Lower leg skin (tissue), 4 donors: ENCODE results near the gene DNAL4. TPM values are rescaled to one million over a fixed set of nuclear protein-coding genes. Genes with fewer than 3 reads are reported as not detected.

Experiments
- DNase-seq, 2 donors: peaks; one replicate each; pipeline ENCODE4 v3.0.0-alpha.2; 2019; ENCODE audit warnings: low spot score in 2 of 2
- H3K4me3 ChIP-seq: fragments of 200-600 bp; sonication (generic); 2 replicates; pipeline ENCODE4 v1.5.1; 2017; ENCODE audit warnings: mild to moderate bottlenecking, low read depth; ENCODE audit not compliant: poor library complexity, severe bottlenecking
- CTCF ChIP-seq, 3 donors: fragments of 450-650 bp; IDR thresholded peaks; one replicate each; pipeline ENCODE4 v1.5.1; 2016; ENCODE audit warnings: antibody characterized with exemption in 3 of 3, mild to moderate bottlenecking in 3 of 3, moderate library complexity in 2 of 3
- POLR2A ChIP-seq, 2 donors: fragments of 450-650 bp; IDR thresholded peaks; one replicate each; pipeline ENCODE4 v1.6.1; 2016 to 2017; ENCODE audit warnings: antibody characterized with exemption in 2 of 2, mild to moderate bottlenecking in 1 of 2, moderate library complexity in 1 of 2
- WGBS, 2 donors: methylation state at CpG; one replicate each; pipeline ENCODE4 v1.1.5; 2018; 5-methylcytosine and 5-hydroxymethylcytosine counted together
- intact Hi-C: fragments of 100-400 bp; cut with DNase I; formaldehyde crosslinking; loops from one replicate; pipeline ENCODE4 v1.15.0; 2023; ENCODE audit warnings: low total_unique reads
- total RNA-seq, 4 donors: library from RNA; depleted of rRNA; stranded (reverse); fragments of >200 nt; gene quantifications; one replicate each; pipeline ENCODE4 v1.1.0, GENCODE V29; 2016

The DNAL4 gene
- total RNA-seq, 4 donors from 2014 or later = 15.3 to 24.2 (median 23.7) TPM

- no peak overlapping the region for H3K4me3 ChIP-seq
- intact Hi-C loops = loop anchor here (10.0 kb wide), 2 partner anchors 102 to 212 kb away; no protein-coding TSS in a partner anchor
- no peak for DNase-seq
- no peak for TF ChIP-seq POLR2A (IDR thresholded peaks at IDR 0.05)
- no peak for TF ChIP-seq CTCF (IDR thresholded peaks at IDR 0.05)
- WGBS, 2 donors = 75 to 79% methylated on average over 11 of the region's 11 CpGs
Measured at GRCh38 chr22:38762551-38762983, 31.4 kb downstream of the DNAL4 start.

GRCh38 chr22:38761202-38762162 lies 32.5 kb downstream of the DNAL4 start:
- DNase-seq = no peak
- no peak overlapping the region for H3K4me3 ChIP-seq
- WGBS, 2 donors = 82 to 85% methylated on average over 11 to 12 of the region's 20 CpGs
- intact Hi-C loops = loop anchor here (10.0 kb wide), 2 partner anchors 103 to 213 kb away; no protein-coding TSS in a partner anchor
- TF ChIP-seq POLR2A (IDR thresholded peaks at IDR 0.05) (no peak), CTCF (IDR thresholded peaks at IDR 0.05) (no peak)

GRCh38 chr22:38760477-38761201 lies 33.3 kb downstream of the DNAL4 start:
- no peak for DNase-seq
- no peak overlapping the region for H3K4me3 ChIP-seq
- no peak for TF ChIP-seq CTCF (IDR thresholded peaks at IDR 0.05)
- TF ChIP-seq POLR2A (IDR thresholded peaks at IDR 0.05) = no peak
- intact Hi-C loops = loop anchor here (10.0 kb wide), 2 partner anchors 104 to 214 kb away; no protein-coding TSS in a partner anchor
- 82 to 87% methylated on average over 12 of the region's 12 CpGs for WGBS, 2 donors

GRCh38 chr22:38759005-38759404 lies 34.9 kb downstream of the DNAL4 start:
- WGBS, 2 donors = 80 to 87% methylated on average over 7 of the region's 7 CpGs
- intact Hi-C loops = no loop called here
- no peak overlapping the region for H3K4me3 ChIP-seq
- DNase-seq = no peak
- TF ChIP-seq CTCF (IDR thresholded peaks at IDR 0.05) (no peak), POLR2A (IDR thresholded peaks at IDR 0.05) (no peak)

- TF ChIP-seq POLR2A (IDR thresholded peaks at IDR 0.05) (no peak), CTCF (IDR thresholded peaks at IDR 0.05) (no peak)
- 75 to 78% methylated on average over 16 of the region's 16 CpGs for WGBS, 2 donors
- DNase-seq = no peak
- H3K4me3 ChIP-seq = no peak overlapping the region
- intact Hi-C loops = no loop called here
Measured at GRCh38 chr22:38758276-38758945, 35.5 kb downstream of the DNAL4 start.
